Measurements from ENCODE around the gene POU3F3. TPM values are rescaled to one million over a fixed set of nuclear protein-coding genes. Genes with fewer than 3 reads are reported as not detected.

The POU3F3 gene
- polyA plus RNA-seq, 3 donors: not detected

- Mint-ChIP-seq H3K4me3 (peak overlapping the region; percentile 73 to 91), H3K4me1 (peaks cover 46% of the 10 kb centered on the region), H3K36me3 (peaks cover 19 to 26% of the 10 kb centered on the region in 2 donors), H3K9me3 (peaks cover 0 to 39% (median 32%) of the 10 kb centered on the region in 7 donors), H3K27me3 (ENCODE audit: low read depth in 3 of 3) (peaks cover 79 to 89% (median 85%) of the 10 kb centered on the region in 3 donors), H3K27ac (no peak overlapping the region)
- no peak overlapping the region for H3K9ac ChIP-seq (ENCODE audit: insufficient read depth, low read length, poor library complexity, severe bottlenecking)
- no peaks in the 10 kb centered on the region for H3K79me2 ChIP-seq (ENCODE audit: insufficient read depth, low read length)
- H3K4me2 ChIP-seq (replicated peaks; ENCODE audit: extremely low read depth, low read length, poor library complexity, severe bottlenecking): peak overlapping the region; percentile 62
- 7% methylated on average over 22 of the region's 33 CpGs for WGBS (ENCODE audit: insufficient coverage)
- H3K4me1 ChIP-seq (ENCODE audit: control insufficient read depth in 1 of 2, insufficient read depth in 2 of 2, low read length in 2 of 2): peaks cover 35 to 49% of the 10 kb centered on the region in 2 donors
- H3K4me3 ChIP-seq (replicated peaks in 1 of 3; ENCODE audit: low read depth in 2 of 3, low read length in 3 of 3): peak overlapping the region in 1 of 3 experiments; percentile 52
- no peak overlapping the region for H3K27ac ChIP-seq (ENCODE audit: low read depth in 1 of 2, low read length in 2 of 2)
- peaks cover 71 to 83% of the 10 kb centered on the region in 2 donors for H3K27me3 ChIP-seq (ENCODE audit: control insufficient read depth in 2 of 2, insufficient read depth in 2 of 2, low read length in 2 of 2)
- H3K9me3 ChIP-seq (replicated peaks in 1 of 2; ENCODE audit: control insufficient read depth in 1 of 2, insufficient read depth in 1 of 2, low read length in 2 of 2): peaks cover 0 to 26% of the 10 kb centered on the region in 2 donors
- H3K36me3 ChIP-seq (replicated peaks in 1 of 2; ENCODE audit: control insufficient read depth in 1 of 2, insufficient read depth in 2 of 2, low read length in 2 of 2): no peaks in the 10 kb centered on the region
- DNase-seq: no peak
- TF ChIP-seq, protein P1, sequence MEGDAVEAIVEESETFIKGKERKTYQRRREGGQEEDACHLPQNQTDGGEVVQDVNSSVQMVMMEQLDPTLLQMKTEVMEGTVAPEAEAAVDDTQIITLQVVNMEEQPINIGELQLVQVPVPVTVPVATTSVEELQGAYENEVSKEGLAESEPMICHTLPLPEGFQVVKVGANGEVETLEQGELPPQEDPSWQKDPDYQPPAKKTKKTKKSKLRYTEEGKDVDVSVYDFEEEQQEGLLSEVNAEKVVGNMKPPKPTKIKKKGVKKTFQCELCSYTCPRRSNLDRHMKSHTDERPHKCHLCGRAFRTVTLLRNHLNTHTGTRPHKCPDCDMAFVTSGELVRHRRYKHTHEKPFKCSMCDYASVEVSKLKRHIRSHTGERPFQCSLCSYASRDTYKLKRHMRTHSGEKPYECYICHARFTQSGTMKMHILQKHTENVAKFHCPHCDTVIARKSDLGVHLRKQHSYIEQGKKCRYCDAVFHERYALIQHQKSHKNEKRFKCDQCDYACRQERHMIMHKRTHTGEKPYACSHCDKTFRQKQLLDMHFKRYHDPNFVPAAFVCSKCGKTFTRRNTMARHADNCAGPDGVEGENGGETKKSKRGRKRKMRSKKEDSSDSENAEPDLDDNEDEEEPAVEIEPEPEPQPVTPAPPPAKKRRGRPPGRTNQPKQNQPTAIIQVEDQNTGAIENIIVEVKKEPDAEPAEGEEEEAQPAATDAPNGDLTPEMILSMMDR (IDR thresholded peaks at IDR 0.05): no peak
- H2AFZ ChIP-seq (ENCODE audit: insufficient read depth, low read depth, low read length, poor library complexity, severe bottlenecking): no peak overlapping the region
- intact Hi-C loops (cut with micrococcal nuclease): no loop called here
- H4K20me1 ChIP-seq (ENCODE audit: insufficient read depth, low read length): no peaks in the 10 kb centered on the region
These were observed 3.5 kb downstream of the POU3F3 start for GRCh38 chr2:104857262-104858005.

GRCh38 chr2:104858006-104858978 lies 4.4 kb downstream of the POU3F3 start:
- H2AFZ ChIP-seq (ENCODE audit: insufficient read depth, low read depth, low read length, poor library complexity, severe bottlenecking): no peak overlapping the region
- H3K27ac Mint-ChIP-seq: no peak overlapping the region
- no peaks in the 10 kb centered on the region for H3K36me3 ChIP-seq (replicated peaks in 1 of 2; ENCODE audit: control insufficient read depth in 1 of 2, insufficient read depth in 2 of 2, low read length in 2 of 2)
- no peaks in the 10 kb centered on the region for H3K79me2 ChIP-seq (ENCODE audit: insufficient read depth, low read length)
- peaks cover 40% of the 10 kb centered on the region for H3K4me1 Mint-ChIP-seq
- peaks cover 0 to 32% of the 10 kb centered on the region in 2 donors for H3K9me3 ChIP-seq (replicated peaks in 1 of 2; ENCODE audit: control insufficient read depth in 1 of 2, insufficient read depth in 1 of 2, low read length in 2 of 2)
- peaks cover 30 to 42% of the 10 kb centered on the region in 2 donors for H3K4me1 ChIP-seq (ENCODE audit: control insufficient read depth in 1 of 2, insufficient read depth in 2 of 2, low read length in 2 of 2)
- no peaks in the 10 kb centered on the region for H4K20me1 ChIP-seq (ENCODE audit: insufficient read depth, low read length)
- H3K9ac ChIP-seq (ENCODE audit: insufficient read depth, low read length, poor library complexity, severe bottlenecking): no peak overlapping the region
- TF ChIP-seq, protein P1 (IDR thresholded peaks at IDR 0.05): no peak
- peaks cover 79 to 89% (median 85%) of the 10 kb centered on the region in 3 donors for H3K27me3 Mint-ChIP-seq (ENCODE audit: low read depth in 3 of 3)
- no peak overlapping the region for H3K4me3 ChIP-seq (replicated peaks in 1 of 3; ENCODE audit: low read depth in 2 of 3, low read length in 3 of 3)
- H3K36me3 Mint-ChIP-seq: peaks cover 15 to 21% of the 10 kb centered on the region in 2 donors
- H3K4me3 Mint-ChIP-seq: peak overlapping the region in 1 of 2 donors; percentile 68
- peaks cover 78 to 85% of the 10 kb centered on the region in 2 donors for H3K27me3 ChIP-seq (ENCODE audit: control insufficient read depth in 2 of 2, insufficient read depth in 2 of 2, low read length in 2 of 2)
- H3K4me2 ChIP-seq (replicated peaks; ENCODE audit: extremely low read depth, low read length, poor library complexity, severe bottlenecking): no peak overlapping the region
- intact Hi-C loops (cut with micrococcal nuclease): no loop called here
- H3K9me3 Mint-ChIP-seq: peaks cover 0 to 39% (median 26%) of the 10 kb centered on the region in 7 donors
- WGBS (ENCODE audit: insufficient coverage): no CpG with 5 or more reads among the region's 18 CpGs
- no peak overlapping the region for H3K27ac ChIP-seq (ENCODE audit: low read depth in 1 of 2, low read length in 2 of 2)
- no peak for DNase-seq
